Bronchial epithelial cell (primary cell): Measurements from ENCODE around the gene RSBN1. TPM values are rescaled to one million over a fixed set of nuclear protein-coding genes. Genes with fewer than 3 reads are reported as not detected.
"Not testable (repeated sequence)": the region's sequence is repeated elsewhere in the genome, so short reads cannot be mapped to it uniquely, and the experiment has no call there.

Source experiments
- DNase-seq: peaks from one replicate; pipeline ENCODE4 v3.0.0-alpha.2; 2010; ENCODE audit warnings: low read depth
- FAIRE-seq: peaks from 2 replicates; lab custom pipeline; 2011; peaks lifted over from hg19 to GRCh38; lab: Jason Lieb, UNC
- H3K27me3 ChIP-seq: 2 replicates; pipeline ENCODE4 v1.5.1; 2011; ENCODE audit warnings: low read length; ENCODE audit not compliant: control insufficient read depth, insufficient read depth
- H3K36me3 ChIP-seq: 2 replicates; pipeline ENCODE4 v1.5.1; 2011; ENCODE audit warnings: low read length; ENCODE audit not compliant: control insufficient read depth, insufficient read depth
- H3K4me3 ChIP-seq: 2 replicates; pipeline ENCODE4 v1.5.1; 2011; ENCODE audit warnings: mild to moderate bottlenecking, low read depth, low read length, control low read depth
- total RNA-seq: library from RNA; depleted of rRNA; stranded (reverse); fragments of >200 nt; gene quantifications from 2 replicates; pipeline ENCODE4 v1.2.1, GENCODE V29; 2014
- TF ChIP-seq, protein P1 (sequence below): IDR thresholded peaks from 2 replicates; pipeline ENCODE4 v1.5.1; 2011; ENCODE audit warnings: mild to moderate bottlenecking, moderate library complexity, low read length, control low read depth, inconsistent platforms; ENCODE audit not compliant: insufficient read depth, severe bottlenecking

Gene RSBN1
- total RNA-seq, 1 donor from 2014 or later, result 7.9 TPM

DNA sequence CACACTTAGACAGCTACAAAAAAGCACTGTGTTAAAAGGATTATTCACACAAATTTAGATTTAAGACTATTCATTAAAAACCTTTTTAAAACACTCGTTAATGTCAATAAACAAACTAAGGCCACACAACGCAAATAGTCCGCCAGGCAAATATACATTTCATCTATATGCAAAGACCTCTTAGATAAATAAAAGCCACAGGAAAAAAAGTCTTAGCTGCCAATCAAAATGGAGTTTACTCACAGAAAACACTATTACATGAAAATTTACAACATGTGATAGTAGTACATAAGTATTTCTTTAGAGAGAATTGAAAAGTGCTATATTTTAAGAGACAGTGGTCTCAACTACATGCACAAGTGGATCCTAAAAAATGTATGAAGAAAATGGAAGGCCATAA lies 50.3 kb downstream of the RSBN1 start:
- Histone ChIP-seq H3K4me3 (no peak overlapping the region), H3K27me3 (no peaks in the 10 kb centered on the region), H3K36me3 (peaks cover 2% of the 10 kb centered on the region)
- FAIRE-seq (no peak), DNase-seq (no peak)
- TF ChIP-seq, protein P1, sequence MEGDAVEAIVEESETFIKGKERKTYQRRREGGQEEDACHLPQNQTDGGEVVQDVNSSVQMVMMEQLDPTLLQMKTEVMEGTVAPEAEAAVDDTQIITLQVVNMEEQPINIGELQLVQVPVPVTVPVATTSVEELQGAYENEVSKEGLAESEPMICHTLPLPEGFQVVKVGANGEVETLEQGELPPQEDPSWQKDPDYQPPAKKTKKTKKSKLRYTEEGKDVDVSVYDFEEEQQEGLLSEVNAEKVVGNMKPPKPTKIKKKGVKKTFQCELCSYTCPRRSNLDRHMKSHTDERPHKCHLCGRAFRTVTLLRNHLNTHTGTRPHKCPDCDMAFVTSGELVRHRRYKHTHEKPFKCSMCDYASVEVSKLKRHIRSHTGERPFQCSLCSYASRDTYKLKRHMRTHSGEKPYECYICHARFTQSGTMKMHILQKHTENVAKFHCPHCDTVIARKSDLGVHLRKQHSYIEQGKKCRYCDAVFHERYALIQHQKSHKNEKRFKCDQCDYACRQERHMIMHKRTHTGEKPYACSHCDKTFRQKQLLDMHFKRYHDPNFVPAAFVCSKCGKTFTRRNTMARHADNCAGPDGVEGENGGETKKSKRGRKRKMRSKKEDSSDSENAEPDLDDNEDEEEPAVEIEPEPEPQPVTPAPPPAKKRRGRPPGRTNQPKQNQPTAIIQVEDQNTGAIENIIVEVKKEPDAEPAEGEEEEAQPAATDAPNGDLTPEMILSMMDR, result no peak

DNA sequence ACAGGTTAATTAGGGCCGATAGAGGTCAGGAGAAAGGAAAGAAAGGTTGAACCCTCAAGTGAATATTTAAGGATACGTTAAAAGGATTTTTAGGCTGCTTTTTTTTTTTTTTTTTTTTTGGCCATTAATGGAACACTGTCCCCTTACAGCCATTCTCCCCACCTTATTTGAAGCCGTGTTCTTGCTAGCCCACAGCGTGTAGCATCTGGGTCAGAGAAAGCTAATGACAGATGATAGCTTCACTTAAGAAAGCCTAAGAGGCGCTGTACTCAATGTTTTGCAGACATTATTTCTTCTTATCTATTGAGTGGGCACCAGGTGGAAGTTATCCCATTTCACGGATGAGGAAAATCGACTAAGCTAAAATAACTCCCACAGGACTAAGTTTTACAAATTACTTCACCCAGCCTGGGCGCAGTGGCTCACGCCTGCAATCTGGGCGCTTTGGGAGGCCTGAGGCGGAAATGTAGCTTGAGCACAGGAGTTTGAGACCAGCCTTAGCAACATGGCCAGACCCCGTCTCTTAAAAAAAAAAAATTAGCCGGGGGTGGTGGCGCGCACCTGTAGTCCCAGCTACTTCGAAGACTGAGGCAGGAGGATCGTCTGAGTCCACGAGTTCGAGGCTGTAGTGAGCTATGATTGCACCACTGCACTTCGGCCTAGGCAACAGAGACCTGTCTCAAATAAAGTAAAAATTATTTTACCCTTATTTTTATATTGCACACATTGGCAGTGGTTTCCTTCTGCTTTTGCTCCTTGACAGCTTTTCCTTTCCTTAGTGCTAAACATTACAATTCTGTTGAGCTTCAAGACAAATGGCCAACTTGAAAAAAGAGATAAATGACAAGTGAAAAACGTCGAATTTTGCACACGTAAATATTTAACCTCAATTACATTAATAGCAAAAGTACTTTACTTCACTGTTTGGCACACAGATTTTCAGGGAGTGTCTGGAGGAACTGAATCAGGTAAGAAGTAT lies 51.9 kb downstream of the RSBN1 start:
- peak overlapping the region; percentile 84 for H3K4me3 ChIP-seq
- DNase-seq, result no peak
- TF ChIP-seq, protein P1, result no peak
- no peak for FAIRE-seq
- H3K36me3 ChIP-seq, result no peaks in the 10 kb centered on the region
- H3K27me3 ChIP-seq, result no peaks in the 10 kb centered on the region

- TF ChIP-seq, protein P1, result no peak
- Histone ChIP-seq H3K27me3 (no peaks in the 10 kb centered on the region), H3K36me3 (no peaks in the 10 kb centered on the region), H3K4me3 (peak within 1 kb of the TSS; percentile 84)
- FAIRE-seq (no peak), DNase-seq (peak; percentile 64)
Observed at GRCh38 chr1:113759333-113760101, 52.8 kb downstream of the RSBN1 start, which contains the start of gene PHTF1. Gene PHTF1, minus strand, starts transcription at chr1:113759486. Its CDS starts 783 bp downstream, at chr1:113758703.

GRCh38 chr1:113758631-113759332 lies 53.5 kb downstream of the RSBN1 start:
- FAIRE-seq (no peak), DNase-seq (peak; percentile 28)
- TF ChIP-seq, protein P1, result no peak
- Histone ChIP-seq H3K4me3 (peak overlapping the region; percentile 84), H3K27me3 (no peaks in the 10 kb centered on the region), H3K36me3 (no peaks in the 10 kb centered on the region)

GRCh38 chr1:113756461-113756860 lies 55.8 kb downstream of the RSBN1 start:
- TF ChIP-seq, protein P1, result no peak
- no peak overlapping the region for H3K4me3 ChIP-seq
- FAIRE-seq (no peak), DNase-seq (no peak)
- no peaks in the 10 kb centered on the region for H3K27me3 ChIP-seq
- no peaks in the 10 kb centered on the region for H3K36me3 ChIP-seq

DNA sequence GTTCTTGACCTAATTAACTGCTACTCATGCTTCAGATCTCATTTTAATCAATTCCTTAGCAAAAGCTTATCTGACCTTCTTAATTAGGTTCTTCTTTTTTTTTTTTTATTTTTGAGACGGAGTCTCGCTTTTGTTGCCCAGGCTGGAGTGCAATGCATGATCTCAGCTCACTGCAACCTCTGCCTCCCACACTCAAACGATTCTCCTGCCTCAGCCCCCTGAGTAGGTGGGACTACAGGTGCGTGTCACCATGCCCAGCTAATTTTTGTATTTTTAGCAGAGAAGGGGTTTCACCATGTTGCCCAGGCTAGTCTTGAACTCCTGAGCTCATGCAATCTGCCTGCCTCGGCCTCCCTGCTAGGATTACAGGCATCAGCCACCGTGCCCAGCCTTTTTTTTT lies 58.9 kb downstream of the RSBN1 start:
- not testable (repeated sequence) for H3K27me3 ChIP-seq, DNase-seq, H3K36me3 ChIP-seq, FAIRE-seq, H3K4me3 ChIP-seq
